ENCODE measurements around the gene TCERG1.

DNA sequence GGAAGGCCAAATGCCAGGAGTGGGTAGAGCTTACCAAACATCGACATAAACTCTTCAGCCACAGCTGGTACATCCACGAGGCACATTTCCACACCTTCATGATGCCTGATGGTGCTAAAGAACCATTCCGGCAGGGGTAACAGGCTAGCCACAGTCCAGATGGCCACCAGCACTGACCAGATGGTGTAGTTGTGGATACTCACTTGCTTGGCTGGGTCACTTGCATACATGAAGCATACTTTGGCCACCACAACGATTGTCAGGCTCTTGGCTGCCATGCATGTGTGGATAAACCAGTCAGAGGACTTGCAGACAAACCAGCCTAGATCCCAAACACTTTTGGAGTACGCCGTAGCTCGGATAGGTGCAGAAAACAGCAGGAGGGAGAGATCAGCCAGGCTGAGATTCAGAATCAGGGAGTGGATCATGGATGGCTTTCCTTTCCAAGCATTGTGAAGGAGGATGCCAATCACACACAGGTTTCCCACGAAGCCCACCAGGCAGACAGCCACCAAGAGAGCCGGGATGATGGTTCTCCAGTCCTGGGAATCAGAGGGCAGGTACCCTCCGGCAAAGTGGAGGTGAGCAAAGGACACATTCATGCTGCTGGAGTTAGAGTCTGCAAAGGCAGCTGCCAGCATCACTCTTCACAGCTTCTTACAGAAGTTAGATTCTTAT is 68.5 kb downstream of the TCERG1 start:
- TF ChIP-seq POLR2AphosphoS5 (IDR thresholded peaks at IDR 0.05) = no peak
- TF ChIP-seq, protein P1, sequence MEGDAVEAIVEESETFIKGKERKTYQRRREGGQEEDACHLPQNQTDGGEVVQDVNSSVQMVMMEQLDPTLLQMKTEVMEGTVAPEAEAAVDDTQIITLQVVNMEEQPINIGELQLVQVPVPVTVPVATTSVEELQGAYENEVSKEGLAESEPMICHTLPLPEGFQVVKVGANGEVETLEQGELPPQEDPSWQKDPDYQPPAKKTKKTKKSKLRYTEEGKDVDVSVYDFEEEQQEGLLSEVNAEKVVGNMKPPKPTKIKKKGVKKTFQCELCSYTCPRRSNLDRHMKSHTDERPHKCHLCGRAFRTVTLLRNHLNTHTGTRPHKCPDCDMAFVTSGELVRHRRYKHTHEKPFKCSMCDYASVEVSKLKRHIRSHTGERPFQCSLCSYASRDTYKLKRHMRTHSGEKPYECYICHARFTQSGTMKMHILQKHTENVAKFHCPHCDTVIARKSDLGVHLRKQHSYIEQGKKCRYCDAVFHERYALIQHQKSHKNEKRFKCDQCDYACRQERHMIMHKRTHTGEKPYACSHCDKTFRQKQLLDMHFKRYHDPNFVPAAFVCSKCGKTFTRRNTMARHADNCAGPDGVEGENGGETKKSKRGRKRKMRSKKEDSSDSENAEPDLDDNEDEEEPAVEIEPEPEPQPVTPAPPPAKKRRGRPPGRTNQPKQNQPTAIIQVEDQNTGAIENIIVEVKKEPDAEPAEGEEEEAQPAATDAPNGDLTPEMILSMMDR (IDR thresholded peaks at IDR 0.05) = no peak
